GM23338 (cell line): ENCODE results near the gene RAN. TPM values are rescaled to one million over a fixed set of nuclear protein-coding genes. Genes with fewer than 3 reads are reported as not detected.
"Not testable (repeated sequence)": the region's sequence is repeated elsewhere in the genome, so short reads cannot be mapped to it uniquely, and the experiment has no call there.

Experiments
- ATAC-seq: fragments of 200-7000 bp; cut with Tn5 transposase; 3 replicates; pipeline ENCODE4 v1.9.1; 2020
- DNase-seq: peaks from one replicate; pipeline ENCODE4 v3.0.0-alpha.2; 2015; ENCODE audit warnings: low spot score
- H2AFZ ChIP-seq: fragments of 200-600 bp; sonication (generic); 2 replicates; pipeline ENCODE4 v1.8.0; 2016; ENCODE audit warnings: antibody characterized with exemption, mild to moderate bottlenecking, moderate library complexity
- H3F3A ChIP-seq: fragments of 200-600 bp; sonication (generic); replicated peaks from 2 replicates; pipeline ENCODE4 v1.8.0; 2017; ENCODE audit warnings: antibody characterized with exemption, mixed run types, low read depth
- H3K27ac ChIP-seq: fragments of 200-600 bp; sonication (generic); 2 replicates; pipeline ENCODE4 v1.6.1; 2016; ENCODE audit warnings: low read depth
- H3K27me3 ChIP-seq: fragments of 200-600 bp; sonication (generic); 2 replicates; pipeline ENCODE4 v1.8.0; 2016; ENCODE audit warnings: mild to moderate bottlenecking, mixed run types, moderate library complexity; ENCODE audit not compliant: insufficient read depth
- H3K36me3 ChIP-seq: fragments of 200-600 bp; sonication (generic); 2 replicates; pipeline ENCODE4 v1.8.0; 2016; ENCODE audit warnings: mild to moderate bottlenecking; ENCODE audit not compliant: insufficient read depth
- H3K4me1 ChIP-seq: fragments of 200-600 bp; sonication (generic); 2 replicates; pipeline ENCODE4 v1.8.0; 2016; ENCODE audit warnings: mild to moderate bottlenecking, moderate library complexity; ENCODE audit not compliant: insufficient read depth
- H3K4me2 ChIP-seq: fragments of 200-600 bp; sonication (generic); 2 replicates; pipeline ENCODE4 v1.7.1; 2017; ENCODE audit warnings: mixed run types
- H3K4me3 ChIP-seq: fragments of 200-600 bp; sonication (generic); 2 replicates; pipeline ENCODE4 v1.6.1; 2016; ENCODE audit warnings: mixed run types
- H3K79me2 ChIP-seq: fragments of 200-600 bp; sonication (generic); replicated peaks from 2 replicates; pipeline ENCODE4 v1.8.0; 2017; ENCODE audit warnings: mild to moderate bottlenecking; ENCODE audit not compliant: insufficient read depth
- H3K9me2 ChIP-seq: fragments of 200-600 bp; sonication (generic); 2 replicates; pipeline ENCODE4 v1.8.0; 2017; ENCODE audit not compliant: insufficient read depth
- H4K20me1 ChIP-seq: fragments of 200-600 bp; sonication (generic); replicated peaks from 2 replicates; pipeline ENCODE4 v1.8.0; 2017; ENCODE audit warnings: mild to moderate bottlenecking; ENCODE audit not compliant: insufficient read depth
- H3K27ac Mint-ChIP-seq: 2 replicates; pipeline ENCODE4 v1.8.0; 2020; ENCODE audit warnings: inconsistent platforms, mild to moderate bottlenecking, moderate library complexity, mixed read lengths
- H3K27me3 Mint-ChIP-seq: 3 replicates; pipeline ENCODE4 v1.8.0; 2022; ENCODE audit warnings: low read depth, mild to moderate bottlenecking, moderate library complexity, mixed read lengths, inconsistent platforms; ENCODE audit not compliant: insufficient read depth, poor library complexity
- H3K36me3 Mint-ChIP-seq: 3 replicates; pipeline ENCODE4 v1.8.0; 2021; ENCODE audit warnings: low read depth, mild to moderate bottlenecking, inconsistent platforms, moderate library complexity, mixed read lengths
- H3K4me1 Mint-ChIP-seq: 3 replicates; pipeline ENCODE4 v1.8.0; 2020; ENCODE audit warnings: mild to moderate bottlenecking, inconsistent platforms, mixed read lengths
- H3K4me3 Mint-ChIP-seq: 3 replicates; pipeline ENCODE4 v1.8.0; 2021; ENCODE audit warnings: moderate library complexity, mild to moderate bottlenecking, inconsistent platforms, mixed read lengths
- H3K9me3 Mint-ChIP-seq: 3 replicates; pipeline ENCODE4 v1.8.0; 2020; ENCODE audit warnings: moderate library complexity, mild to moderate bottlenecking, inconsistent platforms, mixed read lengths
- CREB1 ChIP-seq: fragments of 250-450 bp; sonication (Bioruptor Pico); IDR thresholded peaks from 2 replicates; pipeline ENCODE4 v1.5.0; 2020; ENCODE audit warnings: low read depth, mild to moderate bottlenecking, moderate library complexity
- EZH2 ChIP-seq: fragments of 200-600 bp; sonication (generic); IDR thresholded peaks from one replicate; pipeline ENCODE4 v1.8.0; 2017; ENCODE audit warnings: antibody characterized with exemption, mild to moderate bottlenecking, low read depth; ENCODE audit not compliant: unreplicated experiment
- EZH2phosphoT487 ChIP-seq: fragments of 200-600 bp; sonication (generic); IDR thresholded peaks from one replicate; pipeline ENCODE4 v1.8.1; 2018; ENCODE audit warnings: antibody characterized with exemption; ENCODE audit not compliant: unreplicated experiment
- JUNB ChIP-seq: IDR thresholded peaks from one replicate; pipeline ENCODE4 v1.6.1; 2016; ENCODE audit warnings: antibody characterized with exemption; ENCODE audit not compliant: unreplicated experiment
- NANOG ChIP-seq: IDR thresholded peaks from 2 replicates; pipeline ENCODE4 v1.6.1; 2016; ENCODE audit warnings: antibody characterized with exemption, borderline replicate concordance
- POLR2AphosphoS5 ChIP-seq: IDR thresholded peaks from 2 replicates; pipeline ENCODE4 v1.6.1; 2016; ENCODE audit warnings: antibody characterized with exemption, low read depth
- STAT1 ChIP-seq: IDR thresholded peaks from one replicate; pipeline ENCODE4 v1.6.1; 2016; ENCODE audit warnings: antibody characterized with exemption; ENCODE audit not compliant: unreplicated experiment
- ZNF114 ChIP-seq: fragments of 250-450 bp; sonication (Bioruptor Pico); IDR thresholded peaks from 2 replicates; pipeline ENCODE4 v1.5.0; 2020; ENCODE audit warnings: mild to moderate bottlenecking, moderate library complexity
- ZNF331 ChIP-seq: fragments of 250-450 bp; sonication (Bioruptor Pico); IDR thresholded peaks from 2 replicates; pipeline ENCODE4 v1.5.0; 2020; ENCODE audit warnings: low read depth, mild to moderate bottlenecking, moderate library complexity
- polyA plus RNA-seq: library from polyadenylated mRNA; unstranded; fragments of >200 nt; fragmentation: Nextera tagmentation; extraction: Ambion mirVana; gene quantifications from 2 replicates; pipeline ENCODE4 v1.2.1, GENCODE V29; 2016
- total RNA-seq: library from RNA; depleted of rRNA; stranded (reverse); fragments of >200 nt; shearing (Covaris generic); gene quantifications from 2 replicates; pipeline ENCODE4 v1.2.3, GENCODE V29; 2014
- TF ChIP-seq, protein P1 (sequence below): IDR thresholded peaks from one replicate; pipeline ENCODE4 v1.6.1; 2018; ENCODE audit warnings: antibody characterized with exemption; ENCODE audit not compliant: unreplicated experiment
- TF ChIP-seq, protein P2 (sequence below): IDR thresholded peaks from 2 replicates; pipeline ENCODE4 v1.6.1; 2016; ENCODE audit warnings: antibody characterized with exemption
- TF ChIP-seq, protein P3 (sequence below), 2 experiments: fragments of 200-600 bp in 1 of 2; sonication (generic) in 1 of 2; conservative IDR thresholded peaks; 2 replicates each; pipeline versions ENCODE4 v1.5.1 to v1.6.1; 2016 to 2017; ENCODE audit warnings: antibody characterized with exemption in 2 of 2, low read depth in 2 of 2, mild to moderate bottlenecking in 2 of 2, moderate library complexity in 1 of 2

The RAN gene
- total and polyA plus RNA-seq, 2 experiments from 2014 or later = 976 to 2,289 TPM

DNA sequence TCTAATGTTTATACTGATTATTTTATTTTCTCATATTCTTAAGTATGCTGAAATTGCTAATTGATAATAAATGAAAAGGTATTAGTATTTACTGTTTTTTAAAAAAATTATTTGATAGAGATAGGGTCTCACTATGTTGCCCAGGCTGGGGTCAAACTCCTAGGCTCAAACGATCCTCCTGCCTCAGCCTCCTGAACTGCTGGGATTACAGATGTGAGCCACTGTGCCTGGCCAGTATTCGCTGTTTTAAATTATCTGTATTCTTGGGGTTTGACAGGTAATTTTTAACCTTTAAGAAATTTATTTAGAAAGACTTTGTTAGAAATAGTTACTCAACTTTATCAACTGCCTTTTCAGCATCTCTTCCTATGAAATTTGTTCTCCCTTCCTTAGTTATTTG is 32.2 kb downstream of the RAN start:
- Histone ChIP-seq H3K36me3 (no peaks in the 10 kb centered on the region), H3K4me3 (no peak overlapping the region), H3K27ac (no peak overlapping the region), H3K27me3 (no peaks in the 10 kb centered on the region), H3K79me2 (no peaks in the 10 kb centered on the region), H3K4me2 (no peak overlapping the region), H3K9me2 (no peaks in the 10 kb centered on the region), H3F3A (no peaks in the 10 kb centered on the region), H2AFZ (no peak overlapping the region), H3K4me1 (no peaks in the 10 kb centered on the region), H4K20me1 (no peaks in the 10 kb centered on the region)
- no peaks in the 10 kb centered on the region for H3K4me1 Mint-ChIP-seq
- H3K36me3 Mint-ChIP-seq = no peaks in the 10 kb centered on the region
- no peak for DNase-seq
- ATAC-seq = no peak
- TF ChIP-seq POLR2AphosphoS5 (no peak), NANOG (no peak), JUNB (no peak), EZH2 (no peak), CREB1 (no peak), ZNF331 (CRISPR knock-in tag) (no peak), STAT1 (no peak), ZNF114 (CRISPR knock-in tag) (no peak), EZH2phosphoT487 (no peak)
- TF ChIP-seq, protein P1, sequence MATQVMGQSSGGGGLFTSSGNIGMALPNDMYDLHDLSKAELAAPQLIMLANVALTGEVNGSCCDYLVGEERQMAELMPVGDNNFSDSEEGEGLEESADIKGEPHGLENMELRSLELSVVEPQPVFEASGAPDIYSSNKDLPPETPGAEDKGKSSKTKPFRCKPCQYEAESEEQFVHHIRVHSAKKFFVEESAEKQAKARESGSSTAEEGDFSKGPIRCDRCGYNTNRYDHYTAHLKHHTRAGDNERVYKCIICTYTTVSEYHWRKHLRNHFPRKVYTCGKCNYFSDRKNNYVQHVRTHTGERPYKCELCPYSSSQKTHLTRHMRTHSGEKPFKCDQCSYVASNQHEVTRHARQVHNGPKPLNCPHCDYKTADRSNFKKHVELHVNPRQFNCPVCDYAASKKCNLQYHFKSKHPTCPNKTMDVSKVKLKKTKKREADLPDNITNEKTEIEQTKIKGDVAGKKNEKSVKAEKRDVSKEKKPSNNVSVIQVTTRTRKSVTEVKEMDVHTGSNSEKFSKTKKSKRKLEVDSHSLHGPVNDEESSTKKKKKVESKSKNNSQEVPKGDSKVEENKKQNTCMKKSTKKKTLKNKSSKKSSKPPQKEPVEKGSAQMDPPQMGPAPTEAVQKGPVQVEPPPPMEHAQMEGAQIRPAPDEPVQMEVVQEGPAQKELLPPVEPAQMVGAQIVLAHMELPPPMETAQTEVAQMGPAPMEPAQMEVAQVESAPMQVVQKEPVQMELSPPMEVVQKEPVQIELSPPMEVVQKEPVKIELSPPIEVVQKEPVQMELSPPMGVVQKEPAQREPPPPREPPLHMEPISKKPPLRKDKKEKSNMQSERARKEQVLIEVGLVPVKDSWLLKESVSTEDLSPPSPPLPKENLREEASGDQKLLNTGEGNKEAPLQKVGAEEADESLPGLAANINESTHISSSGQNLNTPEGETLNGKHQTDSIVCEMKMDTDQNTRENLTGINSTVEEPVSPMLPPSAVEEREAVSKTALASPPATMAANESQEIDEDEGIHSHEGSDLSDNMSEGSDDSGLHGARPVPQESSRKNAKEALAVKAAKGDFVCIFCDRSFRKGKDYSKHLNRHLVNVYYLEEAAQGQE = no peak
- TF ChIP-seq, protein P2, sequence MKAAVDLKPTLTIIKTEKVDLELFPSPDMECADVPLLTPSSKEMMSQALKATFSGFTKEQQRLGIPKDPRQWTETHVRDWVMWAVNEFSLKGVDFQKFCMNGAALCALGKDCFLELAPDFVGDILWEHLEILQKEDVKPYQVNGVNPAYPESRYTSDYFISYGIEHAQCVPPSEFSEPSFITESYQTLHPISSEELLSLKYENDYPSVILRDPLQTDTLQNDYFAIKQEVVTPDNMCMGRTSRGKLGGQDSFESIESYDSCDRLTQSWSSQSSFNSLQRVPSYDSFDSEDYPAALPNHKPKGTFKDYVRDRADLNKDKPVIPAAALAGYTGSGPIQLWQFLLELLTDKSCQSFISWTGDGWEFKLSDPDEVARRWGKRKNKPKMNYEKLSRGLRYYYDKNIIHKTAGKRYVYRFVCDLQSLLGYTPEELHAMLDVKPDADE = no peak
- TF ChIP-seq, protein P3, sequence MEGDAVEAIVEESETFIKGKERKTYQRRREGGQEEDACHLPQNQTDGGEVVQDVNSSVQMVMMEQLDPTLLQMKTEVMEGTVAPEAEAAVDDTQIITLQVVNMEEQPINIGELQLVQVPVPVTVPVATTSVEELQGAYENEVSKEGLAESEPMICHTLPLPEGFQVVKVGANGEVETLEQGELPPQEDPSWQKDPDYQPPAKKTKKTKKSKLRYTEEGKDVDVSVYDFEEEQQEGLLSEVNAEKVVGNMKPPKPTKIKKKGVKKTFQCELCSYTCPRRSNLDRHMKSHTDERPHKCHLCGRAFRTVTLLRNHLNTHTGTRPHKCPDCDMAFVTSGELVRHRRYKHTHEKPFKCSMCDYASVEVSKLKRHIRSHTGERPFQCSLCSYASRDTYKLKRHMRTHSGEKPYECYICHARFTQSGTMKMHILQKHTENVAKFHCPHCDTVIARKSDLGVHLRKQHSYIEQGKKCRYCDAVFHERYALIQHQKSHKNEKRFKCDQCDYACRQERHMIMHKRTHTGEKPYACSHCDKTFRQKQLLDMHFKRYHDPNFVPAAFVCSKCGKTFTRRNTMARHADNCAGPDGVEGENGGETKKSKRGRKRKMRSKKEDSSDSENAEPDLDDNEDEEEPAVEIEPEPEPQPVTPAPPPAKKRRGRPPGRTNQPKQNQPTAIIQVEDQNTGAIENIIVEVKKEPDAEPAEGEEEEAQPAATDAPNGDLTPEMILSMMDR (conservative IDR thresholded peaks at IDR 0.05; ENCODE audit: low read depth in 2 of 2) = no peak
- H3K27ac Mint-ChIP-seq = no peak overlapping the region
- H3K4me3 Mint-ChIP-seq = no peak overlapping the region
- no peaks in the 10 kb centered on the region for H3K9me3 Mint-ChIP-seq
- H3K27me3 Mint-ChIP-seq = peaks cover 3% of the 10 kb centered on the region

DNA sequence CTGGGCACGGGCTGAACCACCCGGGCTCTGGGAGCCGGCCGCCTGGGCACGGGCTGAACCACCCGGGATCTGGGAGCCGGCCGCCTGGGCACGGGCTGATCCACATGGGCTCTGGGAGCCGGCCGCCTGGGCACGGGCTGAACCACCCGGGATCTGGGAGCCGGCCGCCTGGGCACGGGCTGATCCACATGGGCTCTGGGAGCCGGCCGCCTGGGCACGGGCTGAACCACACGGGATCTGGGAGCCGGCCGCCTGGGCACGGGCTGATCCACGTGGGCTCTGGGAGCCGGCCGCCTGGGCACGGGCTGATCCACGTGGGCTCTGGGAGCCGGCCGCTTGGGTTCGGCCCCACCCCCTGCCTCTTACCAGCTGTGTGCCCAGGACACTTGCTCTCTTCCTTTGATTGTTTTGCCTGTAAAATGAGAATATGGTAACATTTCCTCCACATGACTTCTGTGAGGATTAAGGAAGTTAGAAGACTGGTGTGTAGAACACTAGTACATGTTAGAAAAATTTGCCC is 33.1 kb downstream of the RAN start:
- not testable (repeated sequence) for H2AFZ ChIP-seq, H3K4me2 ChIP-seq, H3K27me3 ChIP-seq, H3K36me3 Mint-ChIP-seq, H3K9me2 ChIP-seq, DNase-seq, H4K20me1 ChIP-seq, H3K27ac Mint-ChIP-seq, H3K9me3 Mint-ChIP-seq, H3F3A ChIP-seq, H3K4me3 Mint-ChIP-seq, H3K4me1 ChIP-seq, H3K4me3 ChIP-seq, H3K27ac ChIP-seq, H3K79me2 ChIP-seq, H3K36me3 ChIP-seq, H3K4me1 Mint-ChIP-seq, ATAC-seq, H3K27me3 Mint-ChIP-seq
